SK-N-SH treated with all-trans-retinoic acid at 6 μM for 48 hours (cell line): Measurements from ENCODE around the gene RCAN1.

ENCODE experiments used
- GLIS3 ChIP-seq: fragments of 250-450 bp; sonication (Bioruptor Pico); IDR thresholded peaks from 2 replicates; pipeline ENCODE4 v1.5.0; 2020; ENCODE audit warnings: mild to moderate bottlenecking, moderate library complexity
- TOX ChIP-seq: fragments of 250-450 bp; sonication (Bioruptor Pico); IDR thresholded peaks from 2 replicates; pipeline ENCODE4 v1.8.0; 2021; ENCODE audit warnings: mild to moderate bottlenecking, moderate library complexity, borderline replicate concordance
- ZNF70 ChIP-seq: fragments of 450-650 bp; formaldehyde crosslinking; IDR thresholded peaks from 2 replicates; pipeline ENCODE4 v1.5.0; 2020; ENCODE audit warnings: mild to moderate bottlenecking, moderate library complexity

DNA sequence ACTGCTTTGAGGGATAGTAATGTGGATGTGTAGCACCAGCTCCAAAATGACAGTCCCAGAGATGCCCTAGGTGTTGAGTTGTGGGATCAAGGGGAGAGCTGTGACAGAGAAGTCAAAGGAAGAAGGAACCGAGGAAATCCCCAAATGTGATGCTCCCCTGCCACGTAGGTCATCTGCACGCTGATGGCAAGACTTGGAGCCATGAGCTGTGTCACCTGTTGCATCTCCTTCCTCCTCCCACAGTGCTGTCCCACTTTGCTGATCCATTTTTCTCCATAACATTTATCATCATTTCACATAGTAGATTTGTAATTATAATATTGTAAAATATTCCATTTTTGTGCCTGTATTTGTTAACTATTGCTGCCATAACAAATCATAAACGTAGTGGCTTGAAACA is 17.6 kb upstream of the RCAN1 start:
- no peak for TF ChIP-seq GLIS3 (CRISPR knock-in tag)
- TF ChIP-seq ZNF70: no peak
- no peak for TF ChIP-seq TOX (CRISPR knock-in tag)
